Stimulated activated naive CD8-positive, alpha-beta T cell treated with anti-CD3 and anti-CD28 coated beads, Interleukin-15, Interleukin-2, amounts not matched to agents 100 ng/mL and 50 ng/mL, for 24 hours (primary cell): ENCODE data around the gene EFS.
"Not testable (repeated sequence)": the region's sequence is repeated elsewhere in the genome, so short reads cannot be mapped to it uniquely, and the experiment has no call there.

Experiments
- H3K27ac Mint-ChIP-seq: one replicate; pipeline ENCODE4 v1.8.0; 2021; ENCODE audit warnings: mild to moderate bottlenecking, mixed read lengths
- H3K27me3 Mint-ChIP-seq: one replicate; pipeline ENCODE4 v1.8.0; 2021; ENCODE audit warnings: mixed read lengths
- H3K36me3 Mint-ChIP-seq: one replicate; pipeline ENCODE4 v1.8.0; 2021; ENCODE audit warnings: low read depth, mixed read lengths
- H3K4me1 Mint-ChIP-seq: one replicate; pipeline ENCODE4 v1.8.0; 2021; ENCODE audit warnings: low read depth, mixed read lengths
- H3K4me3 Mint-ChIP-seq: one replicate; pipeline ENCODE4 v1.8.0; 2021; ENCODE audit warnings: mild to moderate bottlenecking, mixed read lengths
- H3K9me3 Mint-ChIP-seq: one replicate; pipeline ENCODE4 v1.8.0; 2021; ENCODE audit warnings: mixed read lengths

The EFS gene

DNA sequence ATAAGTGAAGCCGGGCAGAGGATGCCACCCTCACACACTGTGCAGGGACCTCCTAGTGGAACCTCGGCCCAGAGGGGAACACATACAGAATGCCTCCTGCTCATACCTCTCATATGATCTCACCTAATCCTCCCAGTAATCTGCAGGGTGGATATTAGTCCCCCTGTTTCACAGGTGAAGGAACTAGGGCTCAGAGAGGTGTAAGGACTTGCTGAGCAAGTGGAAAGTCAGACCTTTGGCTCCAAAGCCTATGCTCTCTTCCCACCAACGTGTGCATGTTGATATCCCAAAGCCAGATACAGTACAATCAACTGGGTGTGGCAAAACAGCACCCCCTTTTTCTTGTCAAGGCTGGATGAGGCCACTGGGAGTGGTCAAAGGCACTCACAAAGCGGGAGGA lies 38.9 kb upstream of the EFS start:
- H3K27me3 Mint-ChIP-seq, result peaks cover 6% of the 10 kb centered on the region
- H3K27ac Mint-ChIP-seq, result no peak overlapping the region
- no peaks in the 10 kb centered on the region for H3K4me1 Mint-ChIP-seq
- no peaks in the 10 kb centered on the region for H3K36me3 Mint-ChIP-seq
- no peaks in the 10 kb centered on the region for H3K9me3 Mint-ChIP-seq
- H3K4me3 Mint-ChIP-seq, result no peak overlapping the region

DNA sequence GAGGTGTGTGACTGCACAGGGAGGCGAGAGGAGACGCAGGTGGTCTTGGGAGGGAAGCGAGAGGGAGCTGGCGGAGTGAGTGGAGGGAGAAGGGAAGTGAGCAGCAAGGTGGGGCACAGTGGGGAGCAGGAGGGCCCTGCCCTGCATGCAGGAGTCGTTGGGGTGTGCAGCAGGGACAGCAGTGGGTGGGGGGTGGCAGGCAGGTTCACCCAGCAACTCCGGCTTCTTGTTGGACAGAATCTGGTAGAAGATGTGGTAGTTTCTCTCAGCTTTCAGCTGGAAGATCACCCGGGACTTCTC lies 38.1 kb upstream of the EFS start:
- Mint-ChIP-seq H3K9me3 (no peaks in the 10 kb centered on the region), H3K4me1 (no peaks in the 10 kb centered on the region), H3K27me3 (peaks cover 9% of the 10 kb centered on the region), H3K4me3 (no peak overlapping the region), H3K27ac (no peak overlapping the region), H3K36me3 (no peaks in the 10 kb centered on the region)

DNA sequence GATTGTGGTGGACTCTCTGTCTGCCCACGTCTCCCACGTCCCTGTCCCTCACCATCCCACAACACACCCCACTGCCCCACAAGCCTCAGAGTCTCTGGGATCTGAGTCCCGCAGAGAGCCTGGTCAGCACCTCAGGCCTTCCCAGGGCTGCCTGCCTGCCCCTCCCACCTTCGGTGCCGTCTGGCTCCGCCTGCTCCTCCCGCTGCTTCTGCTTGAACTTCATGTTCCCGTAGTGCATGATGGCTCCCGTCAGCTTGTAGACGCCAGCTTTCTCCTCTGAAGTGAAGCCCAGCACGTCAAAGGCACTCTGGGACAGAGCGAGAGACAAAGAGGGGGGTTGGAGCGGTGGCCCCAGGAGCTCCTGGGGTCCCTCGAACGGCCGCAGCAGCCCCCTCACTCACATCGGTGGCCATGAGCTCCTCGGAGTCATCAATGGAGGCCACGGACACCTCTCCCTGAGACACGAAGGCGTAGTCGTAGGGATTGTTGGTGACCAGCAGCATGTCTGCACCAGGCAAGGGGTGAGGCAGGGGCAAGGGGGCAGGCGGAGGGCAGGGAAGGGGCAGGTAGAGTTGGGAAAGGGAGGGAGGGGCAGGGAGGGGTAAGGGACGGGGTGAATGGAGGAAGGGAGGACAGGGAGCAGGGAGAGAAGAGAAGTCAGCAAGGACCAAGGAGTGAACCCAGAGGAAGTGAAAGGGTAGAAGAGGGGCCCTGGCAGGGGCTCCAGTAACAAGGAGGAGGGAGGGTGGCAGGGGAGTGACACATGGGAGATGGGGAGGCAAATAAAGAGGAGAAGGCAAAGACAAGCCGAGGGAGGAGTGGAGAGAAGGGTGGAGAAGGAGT lies 37.5 kb upstream of the EFS start:
- Mint-ChIP-seq H3K27me3 (peaks cover 5% of the 10 kb centered on the region), H3K4me3 (no peak overlapping the region), H3K27ac (no peak overlapping the region), H3K36me3 (no peaks in the 10 kb centered on the region), H3K4me1 (no peaks in the 10 kb centered on the region), H3K9me3 (no peaks in the 10 kb centered on the region)

DNA sequence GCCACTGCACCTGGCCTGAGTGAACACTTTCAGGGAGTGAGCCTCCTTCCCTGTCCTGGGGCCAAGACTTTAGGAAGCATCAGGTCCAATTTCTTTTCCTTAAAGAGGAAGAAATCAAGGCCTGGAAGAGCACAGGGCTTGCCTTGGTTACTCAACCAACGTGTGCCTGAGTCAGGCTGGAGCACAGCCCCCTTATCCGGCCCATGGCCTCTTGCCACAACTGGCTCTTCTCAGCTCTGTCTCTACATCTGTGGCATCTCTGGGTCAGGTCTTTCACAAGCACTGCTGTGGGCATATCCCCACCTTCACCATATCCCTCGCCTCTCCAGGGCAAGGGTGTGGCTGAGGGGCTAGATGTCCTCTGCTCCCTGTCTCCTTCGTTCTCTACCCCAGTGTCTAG lies 36.3 kb upstream of the EFS start:
- H3K4me3 Mint-ChIP-seq, result no peak overlapping the region
- peak overlapping the region; percentile 31 for H3K27ac Mint-ChIP-seq
- no peaks in the 10 kb centered on the region for H3K4me1 Mint-ChIP-seq
- H3K9me3 Mint-ChIP-seq, result no peaks in the 10 kb centered on the region
- no peaks in the 10 kb centered on the region for H3K36me3 Mint-ChIP-seq
- H3K27me3 Mint-ChIP-seq, result peaks cover 3% of the 10 kb centered on the region

DNA sequence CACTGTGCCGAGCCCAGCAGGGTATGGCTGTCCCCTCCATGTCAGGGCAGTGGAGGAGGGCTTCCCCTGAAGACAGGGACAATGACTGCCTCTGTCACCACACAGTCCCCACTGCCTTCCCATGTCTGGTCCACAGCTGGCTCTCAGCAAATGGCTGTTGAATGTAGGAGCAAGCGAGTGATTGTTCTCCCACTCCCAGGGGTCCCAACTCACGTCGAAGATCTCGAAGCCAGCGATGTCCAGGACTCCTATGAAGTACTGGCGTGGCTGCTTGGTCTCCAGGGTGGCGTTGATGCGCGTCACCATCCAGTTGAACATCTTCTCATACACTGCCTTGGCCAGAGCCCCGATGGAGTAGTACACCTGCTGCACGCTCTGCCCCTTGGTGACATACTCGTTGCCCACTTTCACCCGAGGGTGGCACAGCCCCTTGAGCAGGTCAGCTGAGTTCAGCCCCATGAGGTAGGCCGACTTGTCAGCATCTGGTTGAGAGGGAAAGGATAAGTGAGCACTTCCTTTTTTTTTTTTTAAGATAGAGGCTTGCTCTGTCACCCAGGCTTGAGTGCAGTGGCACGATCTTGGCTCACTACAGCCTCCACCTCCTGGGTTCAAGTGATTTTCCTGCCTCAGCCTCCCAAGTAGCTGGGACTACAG lies 35.7 kb upstream of the EFS start:
- H3K36me3 Mint-ChIP-seq, H3K9me3 Mint-ChIP-seq, H3K27ac Mint-ChIP-seq, H3K4me1 Mint-ChIP-seq, H3K27me3 Mint-ChIP-seq, H3K4me3 Mint-ChIP-seq: not testable (repeated sequence)

DNA sequence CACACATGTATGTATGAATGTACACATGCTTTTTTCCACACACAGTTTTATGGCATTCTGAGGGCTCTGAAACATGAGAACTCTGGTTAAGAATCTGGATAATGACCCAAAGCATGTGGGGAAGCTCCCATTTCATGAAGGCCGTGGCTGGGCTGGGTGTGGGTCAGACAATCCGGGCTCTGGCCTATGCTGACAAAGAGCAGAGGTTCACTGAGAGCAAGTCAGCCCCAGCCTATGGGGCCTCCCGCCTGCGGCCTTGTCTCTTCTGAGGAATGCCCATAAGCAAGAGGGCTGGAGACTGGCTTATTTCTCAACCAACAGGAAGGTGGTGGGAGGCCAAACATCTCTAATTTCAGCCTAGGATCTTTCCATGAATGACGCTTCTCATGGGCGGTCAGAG lies 34.6 kb upstream of the EFS start:
- no peaks in the 10 kb centered on the region for H3K4me1 Mint-ChIP-seq
- H3K27me3 Mint-ChIP-seq, result peaks cover 3% of the 10 kb centered on the region
- no peaks in the 10 kb centered on the region for H3K9me3 Mint-ChIP-seq
- H3K4me3 Mint-ChIP-seq, result no peak overlapping the region
- H3K36me3 Mint-ChIP-seq, result no peaks in the 10 kb centered on the region
- no peak overlapping the region for H3K27ac Mint-ChIP-seq

DNA sequence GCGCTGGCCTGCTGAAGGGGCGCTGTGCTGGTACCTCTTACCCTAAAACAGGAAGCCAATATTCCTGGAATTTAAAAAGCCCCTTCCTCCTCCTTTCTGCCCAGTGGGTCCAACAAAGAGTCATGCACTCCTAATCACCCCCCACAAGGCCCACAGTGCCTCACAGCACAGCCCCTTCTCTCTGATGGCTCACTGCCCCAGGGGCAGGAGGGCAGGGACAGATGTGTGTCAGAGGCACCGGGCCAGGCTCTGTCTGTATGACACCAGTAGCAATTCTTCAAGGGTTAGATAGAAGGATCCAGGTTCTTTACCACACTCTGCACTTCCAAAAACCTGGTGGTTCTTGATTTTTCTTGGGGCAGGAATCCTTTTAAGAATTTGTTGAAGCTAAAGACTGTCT lies 34.2 kb upstream of the EFS start:
- H3K36me3 Mint-ChIP-seq, result no peaks in the 10 kb centered on the region

DNA sequence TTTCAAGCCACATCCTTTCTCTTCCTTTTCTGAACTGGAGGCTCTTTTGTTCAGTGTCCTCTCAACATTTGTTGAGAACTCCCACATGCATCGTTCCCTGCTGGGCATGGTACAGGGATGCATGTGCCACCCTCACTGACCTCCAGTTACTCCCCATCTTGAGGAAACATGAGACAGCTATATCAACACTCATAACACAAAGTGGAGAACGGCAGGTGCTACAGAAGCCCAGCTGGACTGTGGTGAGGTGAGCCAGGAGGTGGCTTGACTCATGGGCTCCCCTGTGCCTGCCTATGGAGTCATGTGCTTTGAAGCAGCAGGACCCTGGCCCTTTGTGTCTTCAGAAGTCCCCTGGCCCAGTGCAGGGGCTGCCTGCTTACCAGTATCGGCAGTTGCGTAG lies 33.4 kb upstream of the EFS start:
- no peaks in the 10 kb centered on the region for H3K36me3 Mint-ChIP-seq
- H3K4me3 Mint-ChIP-seq, result no peak overlapping the region
- peaks cover 3% of the 10 kb centered on the region for H3K27me3 Mint-ChIP-seq
- H3K27ac Mint-ChIP-seq, result no peak overlapping the region
- no peaks in the 10 kb centered on the region for H3K4me1 Mint-ChIP-seq
- H3K9me3 Mint-ChIP-seq, result no peaks in the 10 kb centered on the region

More for the DNA sequence above, 34.2 kb upstream of the EFS start:
- H3K4me1 Mint-ChIP-seq, result no peaks in the 10 kb centered on the region
- H3K27ac Mint-ChIP-seq, result no peak overlapping the region
- no peaks in the 10 kb centered on the region for H3K9me3 Mint-ChIP-seq
- no peak overlapping the region for H3K4me3 Mint-ChIP-seq
- H3K27me3 Mint-ChIP-seq, result peaks cover 3% of the 10 kb centered on the region

DNA sequence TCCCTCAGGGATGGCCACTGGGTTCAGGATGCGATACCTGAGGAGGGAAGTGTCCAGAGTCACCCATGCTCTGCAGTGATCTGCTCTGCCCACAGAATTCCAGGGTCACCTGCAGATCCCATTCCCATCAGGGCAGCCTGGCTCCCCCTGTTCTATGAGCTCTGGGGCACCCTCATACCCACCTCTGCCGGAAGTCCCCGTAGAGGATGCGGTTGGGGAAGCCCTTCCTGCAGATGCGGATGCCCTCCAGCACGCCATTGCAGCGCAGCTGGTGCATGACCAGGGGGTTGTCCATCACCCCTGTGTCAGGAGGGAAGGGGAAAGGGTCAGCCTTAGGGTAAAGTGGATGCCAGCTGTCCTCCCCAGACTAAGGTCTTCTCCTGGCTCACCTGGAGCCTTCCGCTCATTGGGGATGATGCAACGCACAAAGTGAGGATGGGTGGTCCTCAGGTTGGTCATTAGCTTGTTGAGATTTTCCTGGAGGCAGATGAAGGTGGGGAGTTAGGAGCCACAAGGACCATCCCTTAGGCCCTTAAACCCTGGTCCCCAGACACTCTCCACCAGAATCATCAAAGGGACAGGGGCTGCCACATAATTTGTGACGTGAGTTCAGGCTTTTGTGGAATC lies 31.9 kb upstream of the EFS start:
- Mint-ChIP-seq H3K27me3 (peaks cover 3% of the 10 kb centered on the region), H3K9me3 (no peaks in the 10 kb centered on the region)

DNA sequence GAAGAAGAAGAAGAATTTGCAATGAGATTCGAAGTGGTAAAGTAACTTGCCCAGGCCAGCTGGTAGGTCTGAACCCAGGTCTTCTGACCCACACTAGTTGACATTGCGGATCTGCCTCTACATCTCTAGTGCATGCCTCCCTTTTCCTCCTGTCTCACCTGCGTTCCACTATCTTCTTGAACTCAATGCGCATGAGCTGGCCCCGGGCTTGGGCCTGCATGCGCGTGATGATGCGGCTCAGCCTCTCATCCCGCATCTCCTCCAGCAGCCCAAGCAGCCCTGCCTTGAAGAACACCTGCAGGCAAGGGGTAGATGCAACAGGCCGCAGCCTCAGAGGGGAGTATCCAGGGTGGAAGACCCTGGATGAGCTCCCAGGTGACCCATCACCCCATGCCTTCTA lies 31.2 kb upstream of the EFS start:
- Mint-ChIP-seq H3K4me1 (no peaks in the 10 kb centered on the region), H3K27ac (no peak overlapping the region), H3K27me3 (peaks cover 3% of the 10 kb centered on the region), H3K4me3 (no peak overlapping the region), H3K36me3 (no peaks in the 10 kb centered on the region), H3K9me3 (no peaks in the 10 kb centered on the region)

More for the DNA sequence above, 31.9 kb upstream of the EFS start:
- H3K36me3 Mint-ChIP-seq, result no peaks in the 10 kb centered on the region
- no peaks in the 10 kb centered on the region for H3K4me1 Mint-ChIP-seq
- no peak overlapping the region for H3K27ac Mint-ChIP-seq
- no peak overlapping the region for H3K4me3 Mint-ChIP-seq

DNA sequence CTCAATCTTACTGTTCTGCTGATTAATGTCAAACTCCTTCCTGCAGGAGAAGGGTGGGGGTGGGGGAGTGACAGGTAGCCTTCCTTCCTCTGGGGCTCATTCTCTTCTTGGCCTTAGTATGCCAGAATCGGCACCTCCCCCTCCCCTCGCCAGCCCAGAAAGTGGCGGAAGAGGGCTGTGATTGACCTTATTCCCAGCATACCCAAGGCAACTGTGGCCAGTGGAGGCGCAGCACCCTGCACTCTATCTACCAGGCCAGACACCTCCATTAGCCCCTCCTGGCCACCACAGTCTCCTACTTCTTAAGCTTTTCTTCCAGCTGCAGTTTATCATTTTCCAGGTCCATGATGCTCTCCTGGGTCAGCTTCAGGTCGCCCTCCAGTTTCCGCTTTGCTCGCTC lies 27.6 kb upstream of the EFS start:
- Mint-ChIP-seq H3K4me1 (no peaks in the 10 kb centered on the region), H3K27me3 (no peaks in the 10 kb centered on the region), H3K27ac (no peak overlapping the region), H3K4me3 (no peak overlapping the region), H3K9me3 (no peaks in the 10 kb centered on the region), H3K36me3 (no peaks in the 10 kb centered on the region)

DNA sequence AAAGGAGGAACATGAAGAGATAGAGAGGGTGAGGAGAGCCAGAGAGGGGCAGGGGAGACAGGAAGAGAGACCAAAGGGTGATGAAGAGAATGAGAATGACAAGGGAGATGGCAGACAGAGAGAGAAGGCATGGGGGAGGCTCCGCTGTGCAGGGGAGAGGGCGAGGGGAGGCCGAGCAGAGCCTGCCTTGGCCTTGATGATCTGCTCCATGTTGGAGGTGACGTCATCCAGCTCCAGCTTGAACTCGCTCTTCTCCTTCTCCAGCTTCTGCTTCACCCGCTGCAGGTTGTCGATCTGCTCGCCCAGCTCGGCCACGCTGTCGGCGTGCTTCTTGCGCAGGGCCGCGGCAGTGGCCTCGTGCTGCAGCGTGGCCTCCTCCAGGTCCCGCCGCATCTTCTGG lies 24.9 kb upstream of the EFS start:
- H3K27me3 Mint-ChIP-seq, H3K9me3 Mint-ChIP-seq, H3K4me1 Mint-ChIP-seq, H3K4me3 Mint-ChIP-seq, H3K36me3 Mint-ChIP-seq, H3K27ac Mint-ChIP-seq: not testable (repeated sequence)

DNA sequence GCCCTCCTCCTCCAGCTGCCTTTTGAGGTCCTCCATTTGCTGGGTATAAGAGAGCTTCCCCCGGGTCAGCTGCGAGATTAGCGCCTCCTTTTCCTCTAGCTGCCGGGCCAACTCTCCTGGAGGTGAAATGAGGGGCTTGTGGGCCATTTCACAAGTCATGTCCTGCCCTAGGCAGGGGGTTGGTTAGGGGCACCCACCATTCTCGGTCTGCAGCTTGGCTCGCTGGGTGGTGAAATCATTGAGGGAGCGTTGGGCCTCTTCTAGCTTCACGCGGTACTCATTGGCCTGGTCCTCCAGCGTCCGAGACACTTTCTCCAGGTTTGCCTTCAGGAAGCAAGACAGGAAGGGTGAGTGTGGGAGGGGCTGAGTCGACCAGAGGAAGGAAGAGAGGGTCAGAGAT lies 24.4 kb upstream of the EFS start:
- no peak overlapping the region for H3K4me3 Mint-ChIP-seq
- H3K36me3 Mint-ChIP-seq, result no peaks in the 10 kb centered on the region
- no peaks in the 10 kb centered on the region for H3K4me1 Mint-ChIP-seq
- H3K27me3 Mint-ChIP-seq, result no peaks in the 10 kb centered on the region
- H3K9me3 Mint-ChIP-seq, result no peaks in the 10 kb centered on the region
- H3K27ac Mint-ChIP-seq, result no peak overlapping the region

DNA sequence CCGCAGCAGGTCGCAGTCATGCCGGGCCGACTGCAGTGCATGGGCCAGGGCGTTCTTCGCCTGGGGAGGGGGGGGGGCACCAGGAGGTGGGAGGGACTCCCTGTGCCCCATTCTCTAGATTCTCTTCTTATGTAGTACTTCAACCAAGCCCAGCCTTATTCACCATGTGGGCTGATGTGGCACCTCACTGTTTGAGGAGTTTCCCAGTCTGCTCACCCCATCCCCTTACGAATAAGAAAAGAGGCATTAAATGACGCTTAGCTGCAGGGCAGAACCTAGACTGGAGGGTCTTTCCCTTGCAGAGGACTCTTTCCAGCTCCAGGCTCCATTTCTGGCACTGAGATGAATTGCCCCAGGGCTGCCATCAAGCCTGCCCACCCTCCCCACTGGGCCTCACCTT lies 24.0 kb upstream of the EFS start:
- no peak overlapping the region for H3K4me3 Mint-ChIP-seq
- no peak overlapping the region for H3K27ac Mint-ChIP-seq
- no peaks in the 10 kb centered on the region for H3K9me3 Mint-ChIP-seq
- H3K4me1 Mint-ChIP-seq, result no peaks in the 10 kb centered on the region
- no peaks in the 10 kb centered on the region for H3K27me3 Mint-ChIP-seq
- H3K36me3 Mint-ChIP-seq, result no peaks in the 10 kb centered on the region

DNA sequence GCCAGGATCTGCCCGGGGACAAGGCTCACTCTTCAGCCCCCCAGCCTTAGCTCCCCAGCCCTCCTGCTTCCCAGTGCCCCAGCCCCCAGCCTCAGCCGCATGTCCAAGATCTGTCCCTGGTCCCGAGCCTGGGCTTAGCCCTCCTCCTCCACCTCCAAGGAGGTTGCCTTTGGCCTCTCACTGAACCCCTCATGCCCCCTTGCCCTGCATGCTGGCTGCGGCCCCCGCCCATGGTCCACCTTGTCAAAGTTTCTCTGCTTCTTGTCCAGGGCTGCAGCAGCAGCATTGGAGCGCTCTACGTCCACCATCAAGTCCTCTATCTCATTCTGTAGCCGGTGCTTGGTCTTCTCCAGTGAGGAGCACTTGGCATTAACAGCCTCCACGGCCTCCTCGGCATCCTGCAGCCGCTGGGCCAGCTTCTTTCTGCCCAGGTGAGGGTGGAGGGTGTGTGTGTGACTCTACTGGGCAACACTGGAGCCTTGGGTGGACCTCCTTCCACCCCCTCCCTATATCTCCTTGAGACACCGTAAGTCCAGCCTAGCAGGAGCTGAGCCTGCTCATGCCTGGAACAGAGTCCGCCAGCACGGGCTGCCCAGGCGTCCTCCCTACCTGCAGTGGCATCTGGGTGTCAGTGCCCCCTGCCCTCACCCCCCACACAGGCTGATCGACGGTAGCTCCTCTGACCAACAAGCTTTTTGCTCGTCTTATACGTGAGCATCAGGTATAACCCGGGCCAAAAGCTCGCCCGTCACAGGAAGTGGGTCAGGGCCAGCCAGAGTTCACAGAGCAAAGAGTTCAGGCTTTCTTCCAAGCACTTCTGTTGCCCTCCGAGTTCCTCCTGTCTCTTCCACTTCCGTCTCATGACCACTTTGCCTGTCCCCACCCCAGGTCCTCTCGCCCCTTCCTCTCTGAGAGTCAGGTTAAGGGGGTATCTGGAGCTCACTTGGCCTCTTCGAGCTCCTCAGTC lies 23.2 kb upstream of the EFS start:
- Mint-ChIP-seq H3K27me3 (no peaks in the 10 kb centered on the region), H3K27ac (no peak overlapping the region), H3K4me1 (no peaks in the 10 kb centered on the region), H3K4me3 (no peak overlapping the region), H3K36me3 (no peaks in the 10 kb centered on the region), H3K9me3 (no peaks in the 10 kb centered on the region)
